B cell (primary cell): Measurements from ENCODE around the gene SLC48A1. TPM values are rescaled to one million over a fixed set of nuclear protein-coding genes. Genes with fewer than 3 reads are reported as not detected.

ENCODE experiments used
- ATAC-seq: fragments of 200-7000 bp; cut with Tn5 transposase; one replicate; pipeline ENCODE4 v1.10.0; 2021; ENCODE audit warnings: low read depth, mild to moderate bottlenecking, moderate number of reproducible peaks, moderate library complexity
- CTCF ChIA-PET: fragments of 350-600 bp; sonication (Branson Sonifier 250); formaldehyde crosslinking; loops from one replicate; lab custom pipeline; 2021; ENCODE audit warnings: antibody characterized with exemption, inconsistent platforms; lab: Charles Lee
- POLR2A ChIA-PET: fragments of 350-600 bp; sonication (Branson Sonifier 250); formaldehyde crosslinking; loops from one replicate; lab custom pipeline; 2021; ENCODE audit warnings: antibody characterized with exemption; lab: Charles Lee
- DNase-seq: peaks from one replicate; pipeline ENCODE4 v3.0.0; 2013
- H2AFZ ChIP-seq: 2 replicates; pipeline ENCODE4 v1.6.1; 2012; ENCODE audit warnings: mild to moderate bottlenecking, low read depth, low read length; ENCODE audit not compliant: insufficient read depth, poor library complexity, severe bottlenecking
- H3K27ac ChIP-seq, 2 donors: 1 replicate in 1 of 2; 2 replicates in 1 of 2; pipeline ENCODE4 v1.5.1; 2012 to 2013; ENCODE audit warnings: low read length in 2 of 2, mild to moderate bottlenecking in 2 of 2, moderate library complexity in 1 of 2
- H3K27me3 ChIP-seq, 4 experiments: fragments of 200-600 bp in 1 of 4; sonication (generic) in 1 of 4; replicated peaks in 1 of 4; 1 replicate in 2 of 4; 2 replicates in 2 of 4; pipeline versions ENCODE4 v1.6.1 to v1.7.0; 2013 to 2016; ENCODE audit warnings: low read length in 3 of 4, mild to moderate bottlenecking in 2 of 4, mixed read lengths in 1 of 4, moderate library complexity in 1 of 4; ENCODE audit not compliant: insufficient read depth in 4 of 4, control insufficient read depth in 3 of 4; ENCODE audit errors: control extremely low read depth in 1 of 4
- H3K36me3 ChIP-seq, 2 experiments: replicated peaks in 1 of 2; 1 replicate in 1 of 2; 2 replicates in 1 of 2; pipeline versions ENCODE4 v1.6.1 to v1.7.1; 2013; ENCODE audit warnings: low read length in 1 of 2; ENCODE audit not compliant: insufficient read depth in 2 of 2, control insufficient read depth in 1 of 2; ENCODE audit errors: control extremely low read depth in 1 of 2, extremely low read depth in 1 of 2
- H3K4me1 ChIP-seq, 2 donors: fragments of 200-600 bp in 1 of 2; sonication (generic) in 1 of 2; 1 replicate in 1 of 2; 2 replicates in 1 of 2; pipeline versions ENCODE4 v1.5.1 to v1.6.1; 2013 to 2017; ENCODE audit warnings: low read length in 2 of 2; ENCODE audit not compliant: control insufficient read depth in 2 of 2, insufficient read depth in 2 of 2
- H3K4me2 ChIP-seq: replicated peaks from 2 replicates; pipeline ENCODE3; 2012; ENCODE audit warnings: mild to moderate bottlenecking, low read depth, low read length; ENCODE audit not compliant: poor library complexity, severe bottlenecking
- H3K4me3 ChIP-seq, 5 experiments: fragments of 200-600 bp in 1 of 5; sonication (generic) in 1 of 5; 1 replicate in 3 of 5; 2 replicates in 2 of 5; pipeline versions ENCODE4 v1.5.1 to v1.7.0; 2011 to 2016; ENCODE audit warnings: low read length in 4 of 5, mild to moderate bottlenecking in 4 of 5, low read depth in 2 of 5, control low read depth in 1 of 5, moderate library complexity in 1 of 5; ENCODE audit not compliant: insufficient read depth in 1 of 5; ENCODE audit errors: control extremely low read depth in 1 of 5, extremely low read depth in 1 of 5
- H3K79me2 ChIP-seq: fragments of 200-600 bp; sonication (generic); one replicate; pipeline ENCODE4 v1.6.0; 2016; ENCODE audit warnings: low read length; ENCODE audit not compliant: control insufficient read depth, insufficient read depth
- H3K9ac ChIP-seq: fragments of 200-600 bp; sonication (generic); 2 replicates; pipeline ENCODE4 v1.6.1; 2017; ENCODE audit warnings: mild to moderate bottlenecking, low read length, moderate library complexity
- H3K9me3 ChIP-seq, 3 donors: one replicate each; pipeline versions ENCODE4 v1.6.1 to v1.7.1; 2013; ENCODE audit warnings: low read length in 2 of 3; ENCODE audit not compliant: control insufficient read depth in 2 of 3, insufficient read depth in 1 of 3; ENCODE audit errors: control extremely low read depth in 1 of 3
- H4K20me1 ChIP-seq: 2 replicates; pipeline ENCODE4 v1.6.0; 2012; ENCODE audit warnings: mild to moderate bottlenecking, low read length; ENCODE audit not compliant: insufficient read depth, control insufficient read depth, poor library complexity, severe bottlenecking
- H3K27ac Mint-ChIP-seq: one replicate; pipeline ENCODE4 v1.8.0; 2021; ENCODE audit warnings: mixed read lengths
- H3K27me3 Mint-ChIP-seq: one replicate; pipeline ENCODE4 v1.8.0; 2021; ENCODE audit warnings: mixed read lengths
- H3K4me1 Mint-ChIP-seq: one replicate; pipeline ENCODE4 v1.8.0; 2021; ENCODE audit warnings: mixed read lengths
- H3K4me3 Mint-ChIP-seq: one replicate; pipeline ENCODE4 v1.8.0; 2021; ENCODE audit warnings: mixed read lengths
- H3K9me3 Mint-ChIP-seq: one replicate; pipeline ENCODE4 v1.8.0; 2022; ENCODE audit warnings: mixed read lengths; ENCODE audit not compliant: insufficient read depth
- EZH2 ChIP-seq: IDR thresholded peaks from 2 replicates; pipeline ENCODE4 v1.6.1; 2012; ENCODE audit warnings: borderline replicate concordance, low read depth, mild to moderate bottlenecking, moderate library complexity, low read length; ENCODE audit not compliant: insufficient read depth, poor library complexity, severe bottlenecking
- WGBS: methylation state at CpG from one replicate; pipeline ENCODE4 v1.1.5; 2013; ENCODE audit warnings: missing lambda C conversion rate; ENCODE audit not compliant: insufficient coverage; 5-methylcytosine and 5-hydroxymethylcytosine counted together
- intact Hi-C: fragments of 100-400 bp; cut with micrococcal nuclease; formaldehyde crosslinking; loops from one replicate; pipeline ENCODE4 v1.10.0; 2022
- polyA plus RNA-seq: library from polyadenylated mRNA; depleted of rRNA; stranded (reverse); fragments of >200 nt; gene quantifications from 2 replicates; pipeline ENCODE4 v1.2.3, GENCODE V29; 2012
- total RNA-seq, 2 donors: library from RNA; stranded (reverse); fragments of 120-200 nt in 1 of 2; gene quantifications; 1 replicate in 1 of 2; 2 replicates in 1 of 2; pipeline versions ENCODE4 v1.2.3 to v1.2.4, GENCODE V29; 2013 to 2022
- TF ChIP-seq, protein P1 (sequence below): fragments of 200-600 bp; IDR thresholded peaks from one replicate; pipeline ENCODE4 v1.8.0; 2022; ENCODE audit warnings: antibody characterized with exemption, mild to moderate bottlenecking

The SLC48A1 gene
- total and polyA plus RNA-seq, 2 donors (not counting 1 experiment from before 2014, with no cell fraction given): 8.0 to 20.0 TPM

DNA sequence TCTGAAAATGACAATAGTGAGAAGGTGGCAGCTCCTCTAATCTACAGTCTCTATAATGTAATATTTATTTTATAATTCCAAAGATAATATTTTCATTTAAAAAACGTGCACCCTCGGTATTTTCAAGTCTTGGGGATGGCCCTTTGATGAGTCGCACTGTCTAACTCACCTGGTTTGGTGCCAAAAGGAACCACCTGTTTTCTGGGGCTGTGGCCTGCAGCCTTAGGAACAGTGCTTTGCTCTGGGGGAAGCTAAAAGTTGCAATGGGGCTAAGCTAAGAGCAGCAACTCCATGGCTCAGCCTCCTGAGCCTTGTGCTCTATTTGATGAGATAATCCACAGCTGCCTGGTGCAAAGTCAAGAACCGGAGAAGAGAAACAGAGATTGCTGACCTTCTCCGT, 41.3 kb upstream of the SLC48A1 start:
- no peak overlapping the region for H3K27ac Mint-ChIP-seq
- H3K9me3 Mint-ChIP-seq: no peaks in the 10 kb centered on the region
- intact Hi-C loops: no loop called here
- Histone ChIP-seq H3K79me2 (no peaks in the 10 kb centered on the region), H2AFZ (no peak overlapping the region), H4K20me1 (no peaks in the 10 kb centered on the region), H3K27me3 (no peaks in the 10 kb centered on the region), H3K27ac (no peak overlapping the region), H3K4me3 (no peak overlapping the region), H3K9me3 (no peaks in the 10 kb centered on the region), H3K36me3 (no peaks in the 10 kb centered on the region), H3K4me1 (peaks cover 0 to 5% of the 10 kb centered on the region in 2 donors), H3K4me2 (no peak overlapping the region), H3K9ac (no peak overlapping the region)
- ChIA-PET CTCF (interaction anchor here (0.8 to 11.6 kb wide), 4 partner anchors 11 to 106 kb away, joined by 4 to 130 read pairs (median 26); no protein-coding TSS in a partner anchor), POLR2A (no interaction called here)
- 95% methylated on average over 5 of the region's 5 CpGs for WGBS
- no peaks in the 10 kb centered on the region for H3K27me3 Mint-ChIP-seq
- peaks cover 2% of the 10 kb centered on the region for H3K4me1 Mint-ChIP-seq
- no peak for TF ChIP-seq EZH2
- TF ChIP-seq, protein P1, sequence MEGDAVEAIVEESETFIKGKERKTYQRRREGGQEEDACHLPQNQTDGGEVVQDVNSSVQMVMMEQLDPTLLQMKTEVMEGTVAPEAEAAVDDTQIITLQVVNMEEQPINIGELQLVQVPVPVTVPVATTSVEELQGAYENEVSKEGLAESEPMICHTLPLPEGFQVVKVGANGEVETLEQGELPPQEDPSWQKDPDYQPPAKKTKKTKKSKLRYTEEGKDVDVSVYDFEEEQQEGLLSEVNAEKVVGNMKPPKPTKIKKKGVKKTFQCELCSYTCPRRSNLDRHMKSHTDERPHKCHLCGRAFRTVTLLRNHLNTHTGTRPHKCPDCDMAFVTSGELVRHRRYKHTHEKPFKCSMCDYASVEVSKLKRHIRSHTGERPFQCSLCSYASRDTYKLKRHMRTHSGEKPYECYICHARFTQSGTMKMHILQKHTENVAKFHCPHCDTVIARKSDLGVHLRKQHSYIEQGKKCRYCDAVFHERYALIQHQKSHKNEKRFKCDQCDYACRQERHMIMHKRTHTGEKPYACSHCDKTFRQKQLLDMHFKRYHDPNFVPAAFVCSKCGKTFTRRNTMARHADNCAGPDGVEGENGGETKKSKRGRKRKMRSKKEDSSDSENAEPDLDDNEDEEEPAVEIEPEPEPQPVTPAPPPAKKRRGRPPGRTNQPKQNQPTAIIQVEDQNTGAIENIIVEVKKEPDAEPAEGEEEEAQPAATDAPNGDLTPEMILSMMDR: no peak
- ATAC-seq: no peak
- H3K4me3 Mint-ChIP-seq: no peak overlapping the region
- no peak for DNase-seq

- Histone ChIP-seq H3K27ac (no peak overlapping the region), H3K79me2 (no peaks in the 10 kb centered on the region), H4K20me1 (no peaks in the 10 kb centered on the region), H3K4me1 (no peaks in the 10 kb centered on the region), H3K36me3 (no peaks in the 10 kb centered on the region), H3K4me3 (no peak overlapping the region), H3K9ac (no peak overlapping the region), H2AFZ (no peak overlapping the region), H3K27me3 (no peaks in the 10 kb centered on the region), H3K9me3 (no peaks in the 10 kb centered on the region), H3K4me2 (no peak overlapping the region)
- WGBS: no CpG with 5 or more reads among the region's 2 CpGs
- ChIA-PET POLR2A (no interaction called here), CTCF (interaction anchor here (1.1 to 11.6 kb wide), 6 partner anchors 10 to 103 kb away, joined by 3 to 130 read pairs (median 12); partner anchors contain the start of gene RAPGEF3)
- no peaks in the 10 kb centered on the region for H3K9me3 Mint-ChIP-seq
- DNase-seq (no peak), ATAC-seq (no peak)
- no peak overlapping the region for H3K27ac Mint-ChIP-seq
- H3K4me1 Mint-ChIP-seq: no peaks in the 10 kb centered on the region
- no peak overlapping the region for H3K4me3 Mint-ChIP-seq
- H3K27me3 Mint-ChIP-seq: no peaks in the 10 kb centered on the region
- intact Hi-C loops: no loop called here
- TF ChIP-seq EZH2: no peak
- TF ChIP-seq, protein P1: no peak
These were observed 40.5 kb upstream of the SLC48A1 start for GRCh38 chr12:47732504-47732903.
